Omental fat pad (tissue), 4 donors: ENCODE results near the gene COA8. TPM values are rescaled to one million over a fixed set of nuclear protein-coding genes. Genes with fewer than 3 reads are reported as not detected.

Experiments used
- ATAC-seq: fragments of 150-250 bp; one replicate; pipeline ENCODE4 v1.9.1; 2016; ENCODE audit warnings: mild to moderate bottlenecking, moderate library complexity; ENCODE audit not compliant: low FRiP score
- DNase-seq: peaks from one replicate; pipeline ENCODE4 v3.0.0-alpha.2; 2019; ENCODE audit warnings: low spot score
- total RNA-seq, 4 donors: library from RNA; depleted of rRNA; stranded (reverse); fragments of >200 nt; gene quantifications; one replicate each; pipeline ENCODE4 v1.1.0, GENCODE V29; 2016
- TF ChIP-seq, protein P1 (sequence below), 3 donors: fragments of 450-650 bp; IDR thresholded peaks; one replicate each; pipeline ENCODE4 v1.5.1; 2016 to 2017; ENCODE audit warnings: antibody characterized with exemption in 3 of 3, mild to moderate bottlenecking in 3 of 3, moderate library complexity in 2 of 3

Gene COA8
- total RNA-seq, 4 donors from 2014 or later: 15.3 to 61.5 (median 27.5) TPM

DNA sequence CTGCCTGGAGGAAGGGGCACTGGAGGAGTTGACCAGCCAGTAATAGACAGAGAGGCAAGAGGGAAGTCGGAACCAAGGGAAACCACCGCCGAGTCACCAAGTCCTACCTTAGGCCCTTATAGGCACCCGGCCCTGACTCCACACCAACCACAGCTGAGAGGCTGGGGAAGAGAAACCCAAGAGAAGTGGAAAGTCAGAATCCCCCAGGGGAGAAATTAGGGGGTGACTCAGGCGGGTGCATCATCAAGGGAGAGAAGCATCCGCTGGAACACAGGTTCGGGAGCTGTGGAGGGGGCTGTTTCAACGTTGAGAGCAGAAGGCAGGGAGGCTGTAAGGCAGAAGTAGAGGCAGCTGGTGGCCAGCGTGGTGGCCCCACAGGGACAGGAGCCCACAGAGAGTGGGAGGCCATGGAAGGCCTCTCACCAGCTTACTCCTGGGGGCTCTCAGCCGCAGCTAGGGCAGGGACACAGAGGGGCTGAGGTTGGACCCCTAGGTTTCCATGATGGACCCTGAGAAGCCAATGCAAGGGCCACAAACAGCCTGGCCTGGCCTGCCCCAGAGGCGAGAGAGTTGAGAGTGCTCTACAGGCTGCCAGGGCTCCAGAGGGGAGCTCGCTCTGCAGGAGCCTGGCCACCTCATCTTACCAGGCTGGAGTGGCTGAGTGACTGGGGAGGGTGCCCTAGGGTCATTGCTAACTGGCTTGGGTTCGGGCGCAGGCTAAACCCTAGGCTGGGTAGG lies 35.2 kb upstream of the COA8 start:
- no peak for DNase-seq
- ATAC-seq: no peak

DNA sequence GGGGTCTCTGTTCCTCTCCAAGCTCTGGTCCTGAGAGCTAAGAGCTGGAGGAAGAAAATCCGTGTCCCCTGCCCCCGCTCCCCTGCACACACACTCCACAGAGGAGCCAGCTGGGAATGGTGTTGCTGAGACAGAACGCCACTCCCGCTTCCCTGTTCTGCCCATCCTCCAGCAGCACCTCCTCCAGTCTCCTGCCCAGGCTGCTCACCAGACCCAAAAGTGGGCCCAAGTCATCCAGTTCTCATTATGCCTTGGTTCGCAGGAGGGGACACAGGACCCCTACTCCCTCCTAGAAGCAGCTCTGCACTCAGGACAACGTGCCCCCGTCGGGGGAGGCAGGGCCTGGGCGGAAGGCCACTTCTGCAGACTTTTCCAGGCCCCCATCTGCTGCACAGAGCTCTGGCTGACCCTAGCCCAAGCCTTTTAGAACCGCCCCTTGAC lies 34.6 kb upstream of the COA8 start:
- TF ChIP-seq, protein P1, sequence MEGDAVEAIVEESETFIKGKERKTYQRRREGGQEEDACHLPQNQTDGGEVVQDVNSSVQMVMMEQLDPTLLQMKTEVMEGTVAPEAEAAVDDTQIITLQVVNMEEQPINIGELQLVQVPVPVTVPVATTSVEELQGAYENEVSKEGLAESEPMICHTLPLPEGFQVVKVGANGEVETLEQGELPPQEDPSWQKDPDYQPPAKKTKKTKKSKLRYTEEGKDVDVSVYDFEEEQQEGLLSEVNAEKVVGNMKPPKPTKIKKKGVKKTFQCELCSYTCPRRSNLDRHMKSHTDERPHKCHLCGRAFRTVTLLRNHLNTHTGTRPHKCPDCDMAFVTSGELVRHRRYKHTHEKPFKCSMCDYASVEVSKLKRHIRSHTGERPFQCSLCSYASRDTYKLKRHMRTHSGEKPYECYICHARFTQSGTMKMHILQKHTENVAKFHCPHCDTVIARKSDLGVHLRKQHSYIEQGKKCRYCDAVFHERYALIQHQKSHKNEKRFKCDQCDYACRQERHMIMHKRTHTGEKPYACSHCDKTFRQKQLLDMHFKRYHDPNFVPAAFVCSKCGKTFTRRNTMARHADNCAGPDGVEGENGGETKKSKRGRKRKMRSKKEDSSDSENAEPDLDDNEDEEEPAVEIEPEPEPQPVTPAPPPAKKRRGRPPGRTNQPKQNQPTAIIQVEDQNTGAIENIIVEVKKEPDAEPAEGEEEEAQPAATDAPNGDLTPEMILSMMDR (IDR thresholded peaks at IDR 0.05): no peak
- ATAC-seq: peak; percentile 30

More for the DNA sequence above, 35.2 kb upstream of the COA8 start:
- TF ChIP-seq, protein P1 (IDR thresholded peaks at IDR 0.05): no peak

DNA sequence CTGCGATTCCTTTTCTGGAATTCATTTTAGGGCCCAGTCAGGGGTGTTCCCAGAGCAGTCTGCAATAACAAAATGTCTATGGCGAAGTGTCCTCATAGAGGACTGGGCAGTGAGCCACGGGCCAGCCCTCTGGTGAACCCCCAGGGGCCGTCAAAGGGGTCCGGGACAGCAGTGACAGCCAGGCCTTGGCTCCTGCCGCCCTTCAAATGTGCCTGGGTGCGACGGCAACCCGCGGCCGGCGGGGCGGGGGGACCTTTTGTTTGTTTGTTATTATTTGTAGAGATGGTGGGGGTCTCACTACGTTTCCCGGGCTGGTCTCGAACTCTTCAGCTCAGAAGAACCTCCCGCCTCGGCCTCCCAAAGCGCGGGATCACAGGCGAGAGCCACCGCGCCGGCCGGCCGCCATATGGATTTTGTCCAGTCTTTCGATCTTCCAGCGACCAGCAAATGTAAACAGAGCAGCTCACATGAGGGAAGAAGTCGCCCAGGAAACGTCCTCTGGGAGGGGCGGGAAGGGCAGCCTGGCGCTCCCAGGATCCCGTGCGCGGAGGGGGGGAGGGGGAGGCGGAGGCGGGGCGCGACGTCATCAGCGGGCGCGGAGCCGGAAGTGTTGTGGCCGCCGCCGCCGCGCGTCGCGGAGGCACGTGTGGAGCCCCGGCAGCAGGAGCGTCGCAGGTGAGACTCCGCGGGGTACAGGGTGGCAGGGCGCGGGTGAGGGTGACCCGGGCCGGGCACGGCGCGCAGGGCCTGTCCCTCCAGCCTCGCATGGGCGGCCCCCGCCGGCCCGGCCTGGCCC lies 34.0 kb upstream of the COA8 start, which contains the start of gene TRMT61A:
Gene TRMT61A, plus strand, starts transcription at position 610 of the 796 bp plus-strand sequence. CDS start 783 bp downstream, outside the sequence.
- TF ChIP-seq, protein P1 (IDR thresholded peaks at IDR 0.05): no peak
- DNase-seq (no peak), ATAC-seq (peak; percentile 60)

More for the DNA sequence above, 34.6 kb upstream of the COA8 start:
- DNase-seq: no peak

DNA sequence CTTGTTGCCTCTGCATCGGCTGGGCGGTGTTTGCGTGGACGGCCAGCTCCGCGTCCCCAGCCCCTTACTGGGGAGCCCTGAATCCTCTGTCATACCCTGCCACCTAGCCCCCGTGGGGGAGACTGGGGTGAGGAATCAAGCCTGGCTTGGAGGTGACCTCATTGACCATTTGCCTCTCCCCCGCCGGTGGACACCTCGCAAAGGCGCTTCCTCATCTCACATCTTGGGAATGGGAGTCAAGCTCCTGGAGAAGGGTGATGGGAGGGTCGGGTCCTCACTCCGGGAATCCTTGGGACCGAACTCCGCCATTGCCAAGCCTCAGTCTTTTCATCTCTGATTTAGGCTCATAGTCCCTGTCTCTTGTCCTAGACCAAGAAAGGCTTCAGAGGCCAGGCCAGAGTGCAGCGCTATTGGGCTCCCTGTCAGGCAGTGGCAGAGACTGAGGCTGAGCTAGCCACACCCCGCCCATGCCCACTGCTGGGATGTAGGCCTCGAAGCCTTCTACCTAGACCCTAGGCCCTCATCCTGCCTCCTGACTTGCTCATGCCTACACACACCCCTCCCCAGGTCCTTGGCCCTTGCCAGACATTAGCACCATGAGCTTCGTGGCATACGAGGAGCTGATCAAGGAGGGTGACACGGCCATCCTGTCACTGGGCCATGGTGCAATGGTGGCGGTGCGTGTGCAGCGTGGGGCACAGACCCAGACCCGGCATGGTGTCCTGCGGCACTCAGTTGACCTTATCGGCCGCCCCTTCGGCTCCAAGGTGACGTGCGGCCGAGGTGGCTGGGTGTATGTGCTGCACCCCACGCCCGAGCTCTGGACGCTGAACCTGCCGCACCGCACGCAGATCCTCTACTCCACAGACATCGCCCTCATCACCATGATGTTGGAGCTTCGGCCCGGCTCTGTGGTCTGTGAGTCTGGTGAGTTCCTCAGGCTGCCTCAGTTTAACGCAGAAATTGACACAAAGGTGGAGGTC lies 33.1 kb upstream of the COA8 start:
- no peak for DNase-seq
- TF ChIP-seq, protein P1 (IDR thresholded peaks at IDR 0.05): no peak
- no peak for ATAC-seq

DNA sequence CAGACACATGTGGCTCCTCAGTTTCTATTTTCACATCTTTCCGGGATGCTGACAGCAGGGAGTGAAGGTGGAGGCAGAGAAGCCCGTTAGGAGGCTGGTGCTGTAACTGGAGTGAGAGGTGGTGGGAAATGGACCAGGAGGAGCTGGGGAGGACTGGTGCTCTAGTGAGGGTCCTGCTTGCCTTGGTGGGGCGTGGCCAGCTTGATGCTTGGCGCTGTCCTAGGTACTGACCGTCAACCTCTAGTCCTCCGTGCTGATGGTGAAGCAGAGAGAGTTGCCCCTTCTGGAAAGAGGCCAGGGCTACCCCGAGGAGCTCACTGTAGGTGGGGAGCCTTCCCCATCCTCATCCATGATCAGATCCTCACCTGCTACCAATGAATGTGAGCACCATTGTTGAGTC lies 32.4 kb upstream of the COA8 start:
- no peak for DNase-seq
- ATAC-seq: no peak
- TF ChIP-seq, protein P1 (IDR thresholded peaks at IDR 0.05): no peak

DNA sequence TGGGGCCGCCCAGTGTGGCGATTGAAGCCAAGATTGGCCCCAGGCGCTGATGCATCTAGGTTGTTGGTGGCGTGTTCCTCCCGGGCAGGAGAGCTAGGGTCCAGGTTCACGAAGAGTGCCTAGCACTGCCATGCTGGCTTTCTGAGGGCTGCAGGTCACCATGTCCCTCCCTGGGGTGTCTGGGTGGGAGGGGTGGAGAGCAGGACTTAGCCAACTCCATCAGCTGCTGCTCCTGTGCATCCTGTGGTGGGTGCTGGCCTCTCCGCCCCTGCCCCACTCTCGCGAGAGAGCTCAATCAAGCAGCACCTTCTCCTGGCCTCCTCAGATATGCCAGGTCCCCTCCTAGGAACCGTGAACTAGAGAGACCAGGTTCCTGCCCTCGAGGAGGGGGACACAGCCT lies 31.9 kb upstream of the COA8 start:
- TF ChIP-seq, protein P1 (IDR thresholded peaks at IDR 0.05): no peak
- no peak for DNase-seq

More for the DNA sequence above, 31.9 kb upstream of the COA8 start:
- no peak for ATAC-seq
